ENCODE measurements around the gene NELL2.
"Not testable (repeated sequence)": the region's sequence is repeated elsewhere in the genome, so short reads cannot be mapped to it uniquely, and the experiment has no call there.

The NELL2 gene

GRCh38 chr12:44775901-44776300 lies 100.2 kb downstream of the NELL2 start:
- no peak for DNase-seq

GRCh38 chr12:44774815-44775411 lies 101.2 kb downstream of the NELL2 start:
- peak; percentile 58 for DNase-seq

- no peak for DNase-seq
Observed at GRCh38 chr12:44771485-44772021, 104.6 kb downstream of the NELL2 start.

- DNase-seq: no peak
Observed at GRCh38 chr12:44765796-44766195, 110.3 kb downstream of the NELL2 start.

- DNase-seq: no peak
Observed at GRCh38 chr12:44763021-44763420, 113.1 kb downstream of the NELL2 start.

GRCh38 chr12:44759289-44759688 lies 116.8 kb downstream of the NELL2 start:
- DNase-seq: no peak

GRCh38 chr12:44750468-44750867 lies 125.6 kb downstream of the NELL2 start:
- DNase-seq: no peak

GRCh38 chr12:44749566-44749965 lies 126.5 kb downstream of the NELL2 start:
- DNase-seq: no peak

- DNase-seq: no peak
Observed at GRCh38 chr12:44748950-44749468, 127.1 kb downstream of the NELL2 start.

GRCh38 chr12:44741292-44741980 lies 134.7 kb downstream of the NELL2 start:
- DNase-seq: not testable (repeated sequence)

GRCh38 chr12:44738051-44738450 lies 138.1 kb downstream of the NELL2 start:
- DNase-seq: no peak

- no peak for DNase-seq
Observed at GRCh38 chr12:44728566-44728965, 147.5 kb downstream of the NELL2 start.

- DNase-seq: no peak
Observed at GRCh38 chr12:44720265-44720664, 155.8 kb downstream of the NELL2 start.

- no peak for DNase-seq
Observed at GRCh38 chr12:44717612-44718011, 158.5 kb downstream of the NELL2 start.

GRCh38 chr12:44716711-44717110 lies 159.4 kb downstream of the NELL2 start:
- no peak for DNase-seq

GRCh38 chr12:44711736-44712135 lies 164.4 kb downstream of the NELL2 start:
- DNase-seq: no peak

- no peak for DNase-seq
Observed at GRCh38 chr12:44709166-44709565, 166.9 kb downstream of the NELL2 start.

- no peak for DNase-seq
Observed at GRCh38 chr12:44708218-44708617, 167.9 kb downstream of the NELL2 start.

- no peak for DNase-seq
Observed at GRCh38 chr12:44703182-44703910, 172.8 kb downstream of the NELL2 start.

- no peak for DNase-seq
Observed at GRCh38 chr12:44697511-44697910, 178.6 kb downstream of the NELL2 start.

GRCh38 chr12:44696542-44696941 lies 179.6 kb downstream of the NELL2 start:
- no peak for DNase-seq

GRCh38 chr12:44694017-44694416 lies 182.1 kb downstream of the NELL2 start:
- DNase-seq: no peak

GRCh38 chr12:44689587-44689986 lies 186.5 kb downstream of the NELL2 start:
- DNase-seq: no peak
